OCI-M1 (cell line): ENCODE results near the gene LTBP2.
A peak's percentile ranks its signal among the peaks of the same experiment; 100 is the strongest.

Source experiments
- DNase-seq: peaks from one replicate; lab custom pipeline; 2025; lab: John Stamatoyannopoulos, UW

LTBP2 gene

DNA sequence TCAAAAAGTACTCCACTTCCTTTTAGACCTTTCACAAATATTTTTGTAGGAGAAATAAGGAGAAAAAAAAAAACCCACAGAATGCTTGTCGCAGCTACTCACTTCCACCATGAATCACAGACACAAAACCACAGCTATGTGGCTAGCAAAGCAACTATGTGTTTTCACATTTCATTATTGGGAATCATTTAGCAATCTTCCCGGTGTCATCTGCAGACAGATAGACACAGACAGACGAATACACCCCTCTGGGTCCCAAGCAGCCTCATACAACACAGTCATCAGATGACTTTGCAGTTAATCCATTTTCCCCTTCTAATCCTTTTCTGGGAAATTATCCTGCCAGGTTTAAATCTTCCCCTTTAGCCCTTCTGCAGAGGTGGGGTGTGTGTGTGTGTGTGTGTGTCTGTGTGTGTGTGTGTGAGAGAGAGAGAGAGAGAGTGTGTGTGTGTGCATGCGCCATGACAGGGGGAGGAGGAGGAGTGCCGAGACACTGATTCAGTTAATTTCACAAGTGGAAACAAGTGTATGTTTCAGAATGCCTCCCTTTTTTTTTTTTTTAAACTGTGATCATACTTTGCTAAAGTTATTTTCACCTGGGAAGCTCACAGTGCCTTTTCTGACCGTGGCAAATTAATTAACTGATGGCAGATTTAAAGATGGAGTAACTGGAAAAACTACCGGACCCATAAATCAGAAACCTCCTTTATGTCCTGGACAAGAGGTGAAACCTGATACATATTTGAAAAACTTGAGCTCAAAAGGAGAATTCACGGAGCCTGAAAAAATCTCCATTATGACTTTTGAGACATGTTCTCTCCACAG is 39.9 kb downstream of the LTBP2 start:
- peak; percentile 15 for DNase-seq

- DNase-seq: no peak
Measured at GRCh38 chr14:74571441-74571841, 40.6 kb downstream of the LTBP2 start.

- DNase-seq: no peak
Measured at GRCh38 chr14:74570696-74571095, 41.3 kb downstream of the LTBP2 start.

DNA sequence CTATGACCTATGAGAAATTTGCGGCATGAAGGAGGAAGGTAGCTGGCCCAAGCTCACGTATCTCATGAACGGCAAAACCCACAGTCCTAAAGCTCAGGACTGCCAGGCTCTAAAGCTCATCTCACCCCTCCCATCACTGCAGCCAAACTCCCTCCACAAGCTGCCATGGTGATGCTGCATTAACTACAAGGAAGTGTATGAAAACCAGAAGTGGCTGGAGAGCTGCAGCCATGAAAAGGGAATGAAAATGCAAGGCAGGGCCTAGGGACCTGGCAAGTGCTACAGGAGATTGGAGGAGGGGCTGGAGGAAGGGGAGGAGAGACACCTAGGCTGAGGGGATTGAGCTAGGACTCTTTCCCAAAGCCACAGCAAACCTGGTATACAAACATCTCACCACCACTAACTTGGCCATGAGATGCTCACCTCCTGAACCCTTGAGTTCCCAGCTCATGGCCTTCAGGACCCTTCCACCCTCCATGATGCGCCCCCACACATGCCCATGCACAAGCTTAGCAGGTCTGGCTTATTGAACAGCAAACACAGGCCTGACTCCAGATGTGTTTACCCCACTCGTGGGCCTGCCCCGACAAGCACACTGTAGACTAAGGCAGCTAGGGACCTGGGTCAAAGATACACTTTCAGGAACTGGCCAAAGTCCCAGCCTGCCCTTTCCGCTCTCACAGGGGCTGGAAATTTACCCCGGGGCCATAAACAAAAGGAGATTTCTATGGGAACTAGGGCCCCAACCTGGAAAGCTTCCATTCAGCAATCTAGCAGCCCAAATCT is 42.0 kb downstream of the LTBP2 start:
- DNase-seq: no peak

GRCh38 chr14:74569387-74569786 is 42.6 kb downstream of the LTBP2 start:
- no peak for DNase-seq

DNA sequence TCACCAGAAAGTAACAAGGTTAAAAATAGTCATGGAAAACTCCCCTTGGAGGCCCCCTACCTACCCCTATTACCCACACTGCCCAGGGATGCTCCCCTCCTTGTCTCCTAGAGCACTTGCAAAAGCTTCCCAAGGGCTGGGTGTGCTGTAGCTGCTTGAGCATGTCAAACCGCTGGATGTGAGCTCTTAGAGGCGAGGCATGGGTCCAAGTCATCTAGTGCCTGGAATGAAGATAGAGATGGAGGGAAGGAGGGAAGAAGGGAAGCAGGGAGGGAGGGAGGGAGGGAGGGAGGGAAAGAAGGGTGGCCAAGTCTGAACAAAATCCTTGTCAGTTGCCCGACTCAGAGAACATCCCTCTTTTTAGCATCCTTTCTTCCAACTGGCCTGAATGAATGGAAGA is 43.1 kb downstream of the LTBP2 start:
- DNase-seq: no peak

DNA sequence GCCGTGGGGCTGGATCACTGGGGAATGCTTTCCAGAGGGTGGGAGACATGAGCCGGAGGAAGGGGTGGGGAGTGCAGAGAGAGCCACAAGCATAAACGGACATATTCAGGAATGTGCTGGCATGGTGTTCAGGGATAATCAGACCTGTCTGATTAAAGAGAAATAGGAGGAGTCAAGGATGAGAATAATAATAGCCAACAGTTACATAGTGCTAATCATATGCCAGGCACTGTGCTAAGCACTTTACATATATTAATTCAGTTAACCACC is 43.7 kb downstream of the LTBP2 start:
- DNase-seq: no peak

DNA sequence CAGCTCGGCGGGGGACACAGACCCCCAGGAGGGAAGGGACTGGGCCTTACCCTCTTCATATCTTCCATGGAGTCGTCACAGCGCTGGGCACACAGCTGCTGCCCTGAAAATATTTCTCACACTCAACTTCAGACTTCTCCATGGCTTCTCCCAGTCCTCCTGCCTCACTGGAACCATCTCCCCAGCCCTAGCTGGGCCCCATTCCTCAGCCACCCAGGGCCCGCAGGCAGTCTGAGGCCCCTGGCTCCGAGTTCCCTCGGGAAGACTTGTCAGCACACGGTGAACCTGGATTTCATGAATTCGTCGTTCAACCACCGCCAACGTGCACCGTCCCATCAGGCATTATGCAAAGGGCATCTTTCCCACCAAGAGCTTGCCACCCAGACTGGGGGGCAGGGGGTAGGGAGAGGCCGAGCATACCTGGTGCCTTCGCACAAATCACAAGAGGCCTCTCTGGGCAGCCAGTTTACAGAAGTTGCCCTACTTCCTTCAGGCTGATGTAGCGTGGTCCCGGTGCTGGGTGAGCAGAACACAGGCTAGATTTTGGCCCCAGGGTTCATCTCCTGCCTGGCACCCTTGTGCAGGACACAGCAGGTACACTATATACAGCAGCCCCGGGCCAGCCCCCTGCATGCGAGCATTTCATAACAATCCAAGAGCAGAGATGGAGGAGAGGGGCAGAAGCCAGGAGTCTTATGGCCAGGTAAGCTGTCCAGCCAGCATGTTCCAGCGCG is 44.2 kb downstream of the LTBP2 start:
- no peak for DNase-seq

- no peak for DNase-seq
Measured at GRCh38 chr14:74567219-74567618, 44.8 kb downstream of the LTBP2 start.

DNA sequence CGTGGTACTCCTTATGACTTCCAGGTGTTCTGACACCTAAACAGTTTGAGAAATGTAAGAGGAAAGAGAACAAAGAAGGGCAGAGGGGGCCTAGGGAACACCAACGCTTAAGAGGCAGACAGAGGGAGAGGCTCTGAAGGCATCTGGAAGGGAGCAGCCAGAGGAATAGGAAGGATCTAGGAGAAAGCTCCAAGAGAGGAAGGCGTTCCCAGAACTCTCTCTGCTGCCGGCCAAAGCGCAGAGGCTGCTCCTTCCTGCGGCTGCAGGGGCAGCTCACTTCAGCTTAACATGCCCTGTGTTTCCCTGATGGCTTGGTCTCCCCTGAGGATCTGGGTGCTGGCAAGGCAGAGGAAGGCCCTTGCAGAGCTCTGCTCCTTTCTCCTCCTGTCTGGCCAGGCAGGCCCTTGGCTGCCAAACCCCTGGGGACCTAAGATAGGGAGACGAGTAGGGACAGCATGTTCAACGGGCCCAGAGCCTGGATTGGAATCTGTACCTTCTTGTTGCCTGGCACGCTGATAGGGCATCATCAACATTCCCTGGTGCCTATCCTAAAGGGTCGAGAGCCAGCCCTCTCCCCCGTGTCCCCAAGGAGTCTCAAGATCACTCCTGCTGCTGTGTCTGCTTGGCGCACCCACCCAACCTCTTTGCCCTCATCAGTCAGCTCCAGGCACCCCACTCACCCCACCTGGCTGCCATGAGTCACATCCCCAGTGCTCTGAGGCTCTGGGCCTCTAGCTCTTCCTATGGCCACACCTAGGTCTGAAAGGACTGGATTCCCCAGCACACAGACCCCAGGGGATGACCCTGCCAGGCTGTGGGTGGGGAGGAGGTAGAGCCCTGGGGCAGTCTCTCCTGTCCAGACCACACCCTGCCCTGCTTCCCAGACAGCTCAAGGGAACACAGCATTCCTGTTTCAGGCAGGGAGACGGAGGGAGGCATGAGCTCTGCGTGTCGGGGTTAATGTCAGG is 45.6 kb downstream of the LTBP2 start:
- DNase-seq: no peak

DNA sequence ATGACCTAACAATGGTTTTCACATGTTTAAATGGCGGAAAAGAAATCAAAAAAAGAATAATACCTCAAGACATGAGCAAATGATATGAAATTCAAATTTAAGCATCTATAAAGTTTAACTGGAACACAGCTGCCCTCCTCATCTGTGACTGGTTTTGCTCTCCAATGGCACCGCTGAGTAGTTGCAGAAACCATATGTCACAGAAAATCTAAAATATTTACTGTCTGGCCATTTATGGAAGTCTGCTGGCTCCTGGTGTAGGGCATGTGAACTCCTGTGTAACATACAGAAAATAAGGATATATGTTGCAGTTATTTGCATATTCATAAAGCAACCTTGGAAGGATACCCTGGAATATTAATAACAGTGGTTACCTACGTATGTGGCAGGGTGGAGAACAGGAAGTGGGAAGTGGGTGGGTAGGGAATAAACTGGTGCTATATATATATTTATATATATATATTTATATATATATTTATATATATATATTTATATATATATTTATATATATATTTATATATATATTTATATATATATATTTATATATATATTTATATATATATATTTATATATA is 48.4 kb downstream of the LTBP2 start:
- no peak for DNase-seq

GRCh38 chr14:74563233-74563585 is 48.8 kb downstream of the LTBP2 start:
- no peak for DNase-seq

GRCh38 chr14:74562515-74563232 is 49.4 kb downstream of the LTBP2 start:
- DNase-seq: no peak

- DNase-seq: no peak
Measured at GRCh38 chr14:74558655-74559054, 53.4 kb downstream of the LTBP2 start.

GRCh38 chr14:74557691-74558090 is 54.3 kb downstream of the LTBP2 start:
- no peak for DNase-seq

GRCh38 chr14:74555476-74556050 is 56.5 kb downstream of the LTBP2 start:
- DNase-seq: no peak

DNA sequence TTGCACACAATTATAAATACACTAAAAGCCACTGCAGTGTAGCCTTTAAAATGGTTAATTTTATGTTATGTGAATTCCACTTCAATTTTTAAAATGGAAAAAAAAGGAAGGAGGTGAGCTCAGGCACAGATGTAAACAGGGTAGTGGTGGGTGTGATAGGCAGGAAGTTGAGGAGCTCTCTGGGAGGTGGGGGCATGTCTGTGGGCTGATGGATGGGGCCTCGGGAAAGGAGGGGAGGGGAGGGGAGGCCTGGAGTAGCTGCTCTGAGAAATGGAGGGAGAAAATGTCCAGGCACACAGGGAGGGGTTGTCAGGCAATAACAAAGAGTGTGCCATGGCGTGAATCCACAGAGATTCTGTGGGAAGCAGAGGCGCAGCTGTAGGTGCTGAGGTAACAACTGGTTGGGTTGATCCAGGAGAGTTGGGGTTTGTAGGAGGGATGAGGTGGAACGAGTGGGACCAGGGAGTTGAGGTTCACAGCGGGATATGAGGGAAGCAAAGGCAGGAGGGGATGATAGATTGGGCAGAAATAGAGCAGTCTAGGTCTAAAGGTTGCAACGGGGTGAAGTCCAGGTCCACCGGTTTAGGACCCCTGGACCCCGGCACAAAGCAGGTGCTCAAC is 57.2 kb downstream of the LTBP2 start:
- DNase-seq: no peak

- no peak for DNase-seq
Measured at GRCh38 chr14:74552623-74553022, 59.4 kb downstream of the LTBP2 start.

- no peak for DNase-seq
Measured at GRCh38 chr14:74551431-74552371, 60.3 kb downstream of the LTBP2 start.
